ENCODE data around the gene CBLN1. TPM values are rescaled to one million over a fixed set of nuclear protein-coding genes. Genes with fewer than 3 reads are reported as not detected.

The CBLN1 gene
- total and polyA plus RNA-seq, 4 donors: 0.14 to 0.55 (median 0.33) TPM; not detected in 1

- no peak for DNase-seq (ENCODE audit: low spot score)
- 74% methylated on average over 9 of the region's 9 CpGs for WGBS
- no peaks in the 10 kb centered on the region for H3K4me1 ChIP-seq (ENCODE audit: control insufficient read depth in 4 of 4, insufficient read depth in 4 of 4, low read length in 3 of 4)
- peaks cover 0 to under 1% (median 0%) of the 10 kb centered on the region in 4 donors for H3K27me3 ChIP-seq (ENCODE audit: control insufficient read depth in 4 of 4, insufficient read depth in 4 of 4, low read length in 3 of 4)
- no peak overlapping the region for H3K27ac ChIP-seq (ENCODE audit: low read depth in 1 of 2, low read length in 2 of 2)
- no peaks in the 10 kb centered on the region for H3K9me3 ChIP-seq (ENCODE audit: control insufficient read depth in 4 of 4, low read length in 3 of 4)
- H3K36me3 ChIP-seq (ENCODE audit: control insufficient read depth in 4 of 4, insufficient read depth in 3 of 4, low read depth in 1 of 4, low read length in 3 of 4): no peaks in the 10 kb centered on the region
- no peak overlapping the region for H3K4me3 ChIP-seq (ENCODE audit: low read depth in 1 of 3, low read length in 3 of 3)
- H3K9ac ChIP-seq (ENCODE audit: low read depth in 1 of 2, low read length in 2 of 2): no peak overlapping the region
- no peak for TF ChIP-seq GABPA (IDR thresholded peaks at IDR 0.05 in 1 of 2, conservative IDR thresholded peaks at IDR 0.05 in 1 of 2)
- no peak for TF ChIP-seq ATF3 (IDR thresholded peaks at IDR 0.05)
- TF ChIP-seq JUND (IDR thresholded peaks at IDR 0.05): no peak
- no peak for TF ChIP-seq EGR1 (IDR thresholded peaks at IDR 0.05; ENCODE audit: low read depth in 2 of 2)
- no peak for TF ChIP-seq MAX (IDR thresholded peaks at IDR 0.05)
- TF ChIP-seq RAD21 (IDR thresholded peaks at IDR 0.05): no peak
- TF ChIP-seq CTCF (IDR thresholded peaks at IDR 0.05; ENCODE audit: low read depth, low read length, missing input control): no peak
- no peak for TF ChIP-seq HNF4A (conservative IDR thresholded peaks at IDR 0.05)
- no peak for TF ChIP-seq REST (IDR thresholded peaks at IDR 0.05)
- no peak for TF ChIP-seq TAF1 (conservative IDR thresholded peaks at IDR 0.05)
- no peak for TF ChIP-seq FOXA1 (IDR thresholded peaks at IDR 0.05)
- no peak for TF ChIP-seq YY1 (IDR thresholded peaks at IDR 0.05)
- TF ChIP-seq FOXA2 (IDR thresholded peaks at IDR 0.05): no peak
- no peak for TF ChIP-seq RXRA (IDR thresholded peaks at IDR 0.05)
- TF ChIP-seq HNF4G (IDR thresholded peaks at IDR 0.05): no peak
These were observed 49.0 kb upstream of the CBLN1 start for GRCh38 chr16:49330562-49331201.

GRCh38 chr16:49328325-49328724 lies 46.7 kb upstream of the CBLN1 start:
- Histone ChIP-seq H3K9ac (ENCODE audit: low read depth in 1 of 2, low read length in 2 of 2) (no peak overlapping the region), H3K4me3 (ENCODE audit: low read depth in 1 of 3, low read length in 3 of 3) (no peak overlapping the region), H3K27ac (ENCODE audit: low read depth in 1 of 2, low read length in 2 of 2) (no peak overlapping the region), H3K4me1 (ENCODE audit: control insufficient read depth in 4 of 4, insufficient read depth in 4 of 4, low read length in 3 of 4) (no peaks in the 10 kb centered on the region), H3K36me3 (ENCODE audit: control insufficient read depth in 4 of 4, insufficient read depth in 3 of 4, low read depth in 1 of 4, low read length in 3 of 4) (no peaks in the 10 kb centered on the region), H3K9me3 (ENCODE audit: control insufficient read depth in 4 of 4, low read length in 3 of 4) (peaks cover 0 to 2% (median 0%) of the 10 kb centered on the region in 4 donors), H3K27me3 (ENCODE audit: control insufficient read depth in 4 of 4, insufficient read depth in 4 of 4, low read length in 3 of 4) (peaks cover 0 to 4% (median 1%) of the 10 kb centered on the region in 4 donors)
- no peak for DNase-seq (ENCODE audit: low spot score)
- 74% methylated on average over 4 of the region's 4 CpGs for WGBS
- TF ChIP-seq FOXA2 (IDR thresholded peaks at IDR 0.05) (no peak), FOXA1 (IDR thresholded peaks at IDR 0.05) (no peak), GABPA (IDR thresholded peaks at IDR 0.05 in 1 of 2, conservative IDR thresholded peaks at IDR 0.05 in 1 of 2) (no peak), TAF1 (conservative IDR thresholded peaks at IDR 0.05) (no peak), HNF4G (IDR thresholded peaks at IDR 0.05) (no peak), EGR1 (IDR thresholded peaks at IDR 0.05; ENCODE audit: low read depth in 2 of 2) (no peak), RAD21 (IDR thresholded peaks at IDR 0.05) (no peak), HNF4A (conservative IDR thresholded peaks at IDR 0.05) (no peak), MAX (IDR thresholded peaks at IDR 0.05) (no peak), ZBTB33 (IDR thresholded peaks at IDR 0.05) (no peak), CTCF (IDR thresholded peaks at IDR 0.05; ENCODE audit: low read depth, low read length, missing input control) (no peak), ATF3 (IDR thresholded peaks at IDR 0.05) (no peak), SP1 (IDR thresholded peaks at IDR 0.05) (no peak), RXRA (IDR thresholded peaks at IDR 0.05) (no peak)

Measured in liver (tissue), 9 donors.